ENCODE data around the gene DDX25. TPM values are rescaled to one million over a fixed set of nuclear protein-coding genes. Genes with fewer than 3 reads are reported as not detected.

DDX25 gene
- total and polyA plus RNA-seq, 2 of the 4 experiments (the other 2 are of a cell fraction), result under 0.01 TPM; not detected in 1

DNA sequence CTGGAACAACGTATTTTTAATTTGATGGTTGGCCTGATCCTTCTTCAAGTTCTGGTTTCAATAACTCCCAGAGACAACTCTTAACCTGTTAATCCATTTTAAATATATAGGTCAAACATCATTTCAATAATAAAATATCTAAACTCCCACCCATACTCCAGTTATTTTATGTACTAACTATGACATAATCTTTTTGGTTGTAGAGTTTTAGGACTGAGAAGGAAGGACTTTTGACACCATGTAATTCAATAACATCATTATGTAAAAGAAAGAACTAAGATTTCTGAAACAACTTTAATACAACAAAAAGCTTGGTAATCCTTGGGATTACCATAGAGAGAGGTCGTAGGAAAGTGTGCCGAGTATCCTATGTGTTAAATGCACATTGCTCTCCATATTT, 73.0 kb downstream of the DDX25 start:
- WGBS, 2 experiments (ENCODE audit: extremely low coverage in 2 of 2, insufficient read length in 1 of 2), result no CpG with 5 or more reads among the region's 3 CpGs
- Histone ChIP-seq H3K56ac (ENCODE audit: extremely low read depth, insufficient read depth, low read length) (no peak overlapping the region), H3K27me3 (ENCODE audit: control insufficient read depth, insufficient read depth, low read length) (peaks cover 3% of the 10 kb centered on the region; the same call in 1 of the 2 replicates), H4K20me1 (ENCODE audit: insufficient read depth, low read length) (no peaks in the 10 kb centered on the region), H3K9me1 (ENCODE audit: insufficient read depth, low read length) (no peaks in the 10 kb centered on the region), H4K8ac (ENCODE audit: low read depth in 2 of 2, low read length in 2 of 2) (no peak overlapping the region), H3K27ac (ENCODE audit: insufficient read depth, low read length) (no peak overlapping the region), H3K79me1 (ENCODE audit: low read depth in 1 of 2, low read length in 2 of 2) (no peaks in the 10 kb centered on the region), H2AK9ac (replicated peaks; ENCODE audit: low read depth, low read length, poor library complexity) (no peak overlapping the region), H3K4me3 (ENCODE audit: insufficient read depth, low read depth, low read length) (no peak overlapping the region), H2BK15ac (ENCODE audit: low read depth, low read length) (no peak overlapping the region), H3K4me2 (ENCODE audit: low read depth, low read length) (no peak overlapping the region), H3K4ac (ENCODE audit: low read depth, low read length) (no peak overlapping the region), H2BK120ac (ENCODE audit: low read depth, low read length) (no peak overlapping the region), H2AFZ (replicated peaks; ENCODE audit: low read length, poor library complexity) (no peak overlapping the region), H3K4me1 (ENCODE audit: control insufficient read depth, insufficient read depth, low read length) (no peaks in the 10 kb centered on the region), H3K18ac (ENCODE audit: low read depth, low read length) (no peak overlapping the region), H2BK5ac (ENCODE audit: low read depth, low read length, poor library complexity, severe bottlenecking) (no peak overlapping the region), H3K36me3 (ENCODE audit: control insufficient read depth, insufficient read depth, low read length) (no peaks in the 10 kb centered on the region), H4K91ac (ENCODE audit: insufficient read depth, low read depth, low read length) (no peak overlapping the region), H2BK20ac (ENCODE audit: low read depth, low read length) (no peak overlapping the region), H4K5ac (ENCODE audit: low read depth, low read length) (no peak overlapping the region), H3K9me3 (ENCODE audit: control insufficient read depth, insufficient read depth, low read length) (no peaks in the 10 kb centered on the region), H3K9ac (ENCODE audit: low read depth, low read length) (no peak overlapping the region), H2AK5ac (ENCODE audit: low read depth, low read length) (no peak overlapping the region), H3K23ac (ENCODE audit: low read depth, low read length) (no peak overlapping the region), H3K14ac (replicated peaks; ENCODE audit: low read depth, low read length) (no peak overlapping the region)
- DNase-seq (no peak), ATAC-seq (ENCODE audit: low read depth) (no peak)
- no TSS peak for BruUV-seq (replicated peaks)
- intact Hi-C loops (cut with micrococcal nuclease) (no loop called here), dilution Hi-C loops (cut with HindIII; ENCODE audit: low sequenced_read_pairs, unreplicated experiment) (no loop called here), in situ Hi-C loops (cut with MboI; ENCODE audit: low sequenced_read_pairs) (no loop called here)
- ChIA-PET POLR2A (ENCODE audit: unreplicated experiment) (no interaction called here), CTCF (interaction anchor here (0.9 kb wide), 1 partner anchor 92 kb away, joined by 3 read pairs; no protein-coding TSS in a partner anchor)
- TF ChIP-seq RCOR1 (IDR thresholded peaks at IDR 0.05; ENCODE audit: insufficient replicate concordance, low read length), result no peak
- no peak for TF ChIP-seq SMC3 (IDR thresholded peaks at IDR 0.05; ENCODE audit: low read depth, low read length)
- TF ChIP-seq FOS (IDR thresholded peaks at IDR 0.05; ENCODE audit: low read depth, low read length), result no peak
- no peak for TF ChIP-seq CTCF (conservative IDR thresholded peaks at IDR 0.05; ENCODE audit: low read depth, low read length)
- TF ChIP-seq NFE2L2 (IDR thresholded peaks at IDR 0.05; ENCODE audit: low read depth, low read length), result no peak
- TF ChIP-seq CHD1 (IDR thresholded peaks at IDR 0.05; ENCODE audit: low read depth, low read length), result no peak
- no peak for TF ChIP-seq BHLHE40 (IDR thresholded peaks at IDR 0.05; ENCODE audit: low read depth, low read length)
- no peak for TF ChIP-seq MAZ (IDR thresholded peaks at IDR 0.05; ENCODE audit: borderline replicate concordance, low read depth, low read length)
- TF ChIP-seq, protein P1, sequence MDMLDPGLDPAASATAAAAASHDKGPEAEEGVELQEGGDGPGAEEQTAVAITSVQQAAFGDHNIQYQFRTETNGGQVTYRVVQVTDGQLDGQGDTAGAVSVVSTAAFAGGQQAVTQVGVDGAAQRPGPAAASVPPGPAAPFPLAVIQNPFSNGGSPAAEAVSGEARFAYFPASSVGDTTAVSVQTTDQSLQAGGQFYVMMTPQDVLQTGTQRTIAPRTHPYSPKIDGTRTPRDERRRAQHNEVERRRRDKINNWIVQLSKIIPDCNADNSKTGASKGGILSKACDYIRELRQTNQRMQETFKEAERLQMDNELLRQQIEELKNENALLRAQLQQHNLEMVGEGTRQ (IDR thresholded peaks at IDR 0.05; ENCODE audit: low read depth, low read length), result no peak
- no peak for TF ChIP-seq POLR2A (IDR thresholded peaks at IDR 0.05; ENCODE audit: low read depth, low read length)
- no peak for TF ChIP-seq MAFK (IDR thresholded peaks at IDR 0.05; ENCODE audit: low read depth, low read length)
- no peak for TF ChIP-seq RAD21 (IDR thresholded peaks at IDR 0.05; ENCODE audit: low read length)
- TF ChIP-seq CEBPB (IDR thresholded peaks at IDR 0.05; ENCODE audit: low read depth, low read length), result no peak
- TF ChIP-seq MXI1 (IDR thresholded peaks at IDR 0.05; ENCODE audit: borderline replicate concordance, low read depth, low read length), result no peak
- TF ChIP-seq, protein P2, sequence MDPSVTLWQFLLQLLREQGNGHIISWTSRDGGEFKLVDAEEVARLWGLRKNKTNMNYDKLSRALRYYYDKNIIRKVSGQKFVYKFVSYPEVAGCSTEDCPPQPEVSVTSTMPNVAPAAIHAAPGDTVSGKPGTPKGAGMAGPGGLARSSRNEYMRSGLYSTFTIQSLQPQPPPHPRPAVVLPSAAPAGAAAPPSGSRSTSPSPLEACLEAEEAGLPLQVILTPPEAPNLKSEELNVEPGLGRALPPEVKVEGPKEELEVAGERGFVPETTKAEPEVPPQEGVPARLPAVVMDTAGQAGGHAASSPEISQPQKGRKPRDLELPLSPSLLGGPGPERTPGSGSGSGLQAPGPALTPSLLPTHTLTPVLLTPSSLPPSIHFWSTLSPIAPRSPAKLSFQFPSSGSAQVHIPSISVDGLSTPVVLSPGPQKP (IDR thresholded peaks at IDR 0.05; ENCODE audit: borderline replicate concordance, low read depth, low read length), result no peak
- no peak for TF ChIP-seq RFX5 (IDR thresholded peaks at IDR 0.05; ENCODE audit: low read depth, low read length)

Measured in IMR-90 (cell line).